GM10266 (cell line): Measurements from ENCODE around the gene PLXDC2.

Source experiments
- DNase-seq: peaks from one replicate; pipeline ENCODE4 v3.0.0; 2012; ENCODE audit errors: extremely low spot score
- CTCF ChIP-seq: IDR thresholded peaks from 2 replicates; pipeline ENCODE4 v1.5.1; 2012; ENCODE audit warnings: mild to moderate bottlenecking, low read depth; ENCODE audit not compliant: control insufficient read depth, insufficient read depth; ENCODE audit errors: missing control alignments

The PLXDC2 gene

DNA sequence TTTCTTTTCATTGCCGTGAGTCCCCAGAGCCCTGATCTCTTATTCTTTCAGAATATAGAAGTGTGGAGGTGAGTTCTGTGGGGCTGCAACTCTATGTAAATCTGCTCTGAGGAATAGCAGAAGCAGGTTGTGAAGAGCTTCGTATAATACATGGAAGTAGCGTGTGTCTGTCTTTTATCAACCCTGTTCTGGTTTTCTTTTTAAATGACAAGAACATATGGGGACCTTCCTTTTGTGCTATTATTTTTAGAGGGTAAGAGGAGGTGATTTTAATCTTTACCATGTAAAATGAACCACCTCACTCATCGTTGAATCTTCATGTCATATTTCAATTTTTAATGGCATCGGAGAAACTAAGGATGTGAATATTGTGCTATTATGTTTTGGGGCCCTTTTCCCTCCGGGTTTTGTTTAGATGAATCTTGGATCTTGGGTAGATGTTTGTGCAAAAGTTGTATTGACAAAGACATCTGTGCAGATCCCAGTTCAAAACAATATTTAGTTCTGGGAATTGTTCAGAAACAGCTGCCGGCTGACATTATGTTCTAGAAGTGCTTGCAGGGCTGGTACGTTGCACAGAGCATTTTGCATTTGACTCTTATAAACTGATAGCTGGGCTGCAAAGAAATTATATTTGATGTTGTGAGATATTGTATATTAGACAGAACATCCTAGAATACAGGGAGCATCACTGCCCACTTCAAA, 46.7 kb downstream of the PLXDC2 start:
- no peak for DNase-seq
- TF ChIP-seq CTCF = no peak

- no peak for TF ChIP-seq CTCF
These were observed 49.4 kb downstream of the PLXDC2 start for GRCh38 chr10:19865676-19866075.

GRCh38 chr10:19869370-19869769, 53.1 kb downstream of the PLXDC2 start:
- TF ChIP-seq CTCF = no peak

More at GRCh38 chr10:19865676-19866075, 49.4 kb downstream of the PLXDC2 start:
- DNase-seq = no peak

DNA sequence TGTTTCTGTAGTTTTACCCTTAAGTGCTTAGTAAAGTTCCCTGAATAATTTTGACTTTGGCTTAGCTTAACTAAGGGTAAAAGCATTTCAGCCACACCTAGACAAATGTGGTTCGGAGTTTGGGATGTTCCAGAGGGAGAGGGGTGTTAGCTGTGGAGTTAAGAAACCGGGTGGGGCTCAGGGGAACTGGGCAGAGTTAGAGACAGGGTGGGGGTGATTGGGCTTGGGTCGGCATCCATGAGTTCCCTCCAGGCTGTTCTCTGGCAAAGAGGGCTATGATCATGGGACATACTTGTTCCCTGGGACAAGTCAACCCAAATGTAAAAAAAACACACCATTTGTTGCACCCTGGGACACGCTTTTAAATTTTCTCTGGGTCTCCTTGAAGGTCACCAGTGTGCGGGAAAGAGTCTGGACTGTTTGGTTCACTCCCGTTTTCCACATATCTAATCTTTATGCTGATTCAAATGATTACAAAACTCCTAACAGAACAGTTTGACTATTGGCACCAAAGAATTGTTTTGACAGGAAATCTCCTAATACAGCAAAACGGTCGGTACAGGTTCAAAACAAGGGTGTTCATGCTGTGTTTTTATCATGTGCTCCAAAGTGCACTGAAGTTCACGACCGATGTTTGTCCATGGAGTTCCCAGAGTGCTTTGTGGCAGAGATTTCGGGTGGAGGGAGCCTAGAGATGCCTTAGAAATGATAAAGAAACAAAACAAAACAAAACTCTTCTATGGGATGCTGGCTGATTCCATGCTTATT, 56.5 kb downstream of the PLXDC2 start:
- no peak for TF ChIP-seq CTCF
- DNase-seq = no peak

More at GRCh38 chr10:19869370-19869769, 53.1 kb downstream of the PLXDC2 start:
- DNase-seq = no peak

GRCh38 chr10:19874190-19874589, 58.0 kb downstream of the PLXDC2 start:
- TF ChIP-seq CTCF = no peak

GRCh38 chr10:19874791-19875190, 58.6 kb downstream of the PLXDC2 start:
- TF ChIP-seq CTCF = no peak
- DNase-seq = no peak

More at GRCh38 chr10:19874190-19874589, 58.0 kb downstream of the PLXDC2 start:
- no peak for DNase-seq

DNA sequence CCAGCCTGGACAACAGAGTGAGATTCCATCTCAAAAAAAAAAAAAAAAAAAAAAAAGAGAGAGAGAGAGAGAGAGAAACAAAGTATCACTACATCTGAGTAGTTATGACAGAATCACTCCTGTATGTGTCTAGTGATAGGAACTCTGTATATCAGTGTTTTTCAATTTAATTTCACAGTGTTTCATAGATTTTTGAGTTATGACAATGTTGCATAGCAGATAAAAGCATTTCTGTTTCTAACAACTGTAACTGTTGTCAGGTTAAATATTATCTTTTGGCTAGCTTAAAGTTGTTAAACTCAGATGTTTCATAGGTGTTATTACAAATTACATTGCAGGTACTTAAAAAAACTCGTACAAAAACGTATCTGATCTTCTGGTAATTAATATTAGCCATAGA, 60.3 kb downstream of the PLXDC2 start:
- DNase-seq = no peak
- TF ChIP-seq CTCF = no peak
